Esophagus squamous epithelium (tissue), 5 donors: Measurements from ENCODE around the gene KLKB1. TPM values are rescaled to one million over a fixed set of nuclear protein-coding genes. Genes with fewer than 3 reads are reported as not detected.

ENCODE experiments used
- DNase-seq: peaks from one replicate; lab custom pipeline; 2025; lab: John Stamatoyannopoulos, UW
- H3K27ac ChIP-seq, 4 donors: fragments of 200-600 bp; sonication (generic); one replicate each; pipeline ENCODE4 v1.5.1; 2016 to 2019; ENCODE audit warnings: mild to moderate bottlenecking in 1 of 4
- H3K27me3 ChIP-seq, 4 donors: fragments of 200-600 bp; sonication (generic); 1 replicate in 3 of 4; 2 replicates in 1 of 4; pipeline versions ENCODE4 v1.5.1 to v1.6.0; 2017 to 2021; ENCODE audit warnings: antibody characterized with exemption in 1 of 4
- H3K36me3 ChIP-seq, 3 donors: fragments of 200-600 bp; sonication (generic); one replicate each; pipeline ENCODE4 v1.5.1; 2016 to 2019
- H3K4me1 ChIP-seq, 3 donors: fragments of 200-600 bp; sonication (generic); one replicate each; pipeline ENCODE4 v1.5.1; 2017 to 2019
- H3K4me3 ChIP-seq, 4 donors: fragments of 200-600 bp; sonication (generic); 1 replicate in 3 of 4; 2 replicates in 1 of 4; pipeline ENCODE4 v1.5.1; 2016 to 2019; ENCODE audit warnings: mild to moderate bottlenecking in 2 of 4, moderate library complexity in 1 of 4
- H3K9me3 ChIP-seq, 3 donors: fragments of 200-600 bp; sonication (generic); one replicate each; pipeline ENCODE4 v1.5.1; 2016 to 2019
- CTCF ChIP-seq, 6 experiments: fragments of 450-650 bp in 4 of 6; fragments of 200-600 bp in 2 of 6; sonication (generic) in 2 of 6; IDR thresholded peaks; one replicate each; pipeline ENCODE4 v1.5.1; 2016 to 2019; ENCODE audit warnings: antibody characterized with exemption in 6 of 6, mild to moderate bottlenecking in 4 of 6, moderate library complexity in 4 of 6
- POLR2A ChIP-seq, 4 donors: fragments of 450-650 bp; IDR thresholded peaks; one replicate each; pipeline ENCODE4 v1.6.1; 2017; ENCODE audit warnings: antibody characterized with exemption in 4 of 4, mild to moderate bottlenecking in 4 of 4, moderate library complexity in 3 of 4
- WGBS, 2 donors: methylation state at CpG; one replicate each; pipeline ENCODE4 v1.1.5; 2018; 5-methylcytosine and 5-hydroxymethylcytosine counted together
- intact Hi-C: fragments of 100-400 bp; cut with DNase I; formaldehyde crosslinking; loops from one replicate; pipeline ENCODE4 v1.15.0; 2022
- total RNA-seq, 4 donors: library from RNA; depleted of rRNA; stranded (reverse); fragments of >200 nt; gene quantifications; one replicate each; pipeline ENCODE4 v1.1.0, GENCODE V29; 2016
- donor health status: DM: yes; HTN: yes; CAD: no.

The KLKB1 gene
- total RNA-seq, 4 donors from 2014 or later = 0.57 to 2.0 TPM; not detected in 2

DNA sequence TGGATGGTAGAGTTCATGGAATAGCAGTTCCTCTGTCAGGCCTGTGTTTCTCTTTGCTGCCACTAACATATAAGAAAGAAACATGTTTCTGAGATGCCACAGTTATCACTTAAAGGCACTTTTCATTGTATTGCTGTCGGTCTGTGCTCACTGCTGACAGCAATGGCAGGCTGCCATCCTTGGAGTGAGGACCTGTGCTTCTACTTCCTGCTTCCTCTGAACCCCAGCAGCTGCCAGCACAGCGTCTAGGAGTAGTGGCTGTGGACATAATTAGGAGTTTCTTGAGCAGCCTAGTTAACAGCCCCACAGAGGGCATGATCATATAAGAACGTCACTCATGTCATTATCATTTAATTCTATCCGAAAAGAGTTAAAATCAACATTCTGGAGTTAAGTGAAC is 69.2 kb downstream of the KLKB1 start:
- intact Hi-C loops = loop anchor here (5.0 kb wide), 1 partner anchor 291 kb away; no protein-coding TSS in a partner anchor
- no peaks in the 10 kb centered on the region for H3K36me3 ChIP-seq
- no peaks in the 10 kb centered on the region for H3K4me1 ChIP-seq
- TF ChIP-seq POLR2A (IDR thresholded peaks at IDR 0.05) (no peak), CTCF (IDR thresholded peaks at IDR 0.05) (no peak)
- WGBS, 2 donors = 48 to 74% methylated on average over 3 to 4 of the region's 4 CpGs
- DNase-seq = no peak
- H3K27me3 ChIP-seq = peaks cover 0 to 25% (median 0%) of the 10 kb centered on the region in 4 donors
- no peak overlapping the region for H3K27ac ChIP-seq
- no peak overlapping the region for H3K4me3 ChIP-seq
- no peaks in the 10 kb centered on the region for H3K9me3 ChIP-seq

GRCh38 chr4:186297013-186297645 is 69.8 kb downstream of the KLKB1 start:
- H3K9me3 ChIP-seq = no peaks in the 10 kb centered on the region
- no peak for DNase-seq
- TF ChIP-seq POLR2A (IDR thresholded peaks at IDR 0.05) (no peak), CTCF (IDR thresholded peaks at IDR 0.05) (peak; percentile 22 to 69 (median 48))
- H3K36me3 ChIP-seq = no peaks in the 10 kb centered on the region
- no peak overlapping the region for H3K27ac ChIP-seq
- intact Hi-C loops = loop anchor here (5.0 kb wide), 1 partner anchor 290 kb away; no protein-coding TSS in a partner anchor
- 42 to 49% methylated on average over 20 to 21 of the region's 21 CpGs for WGBS, 2 donors
- peaks cover 0 to 25% (median 0%) of the 10 kb centered on the region in 4 donors for H3K27me3 ChIP-seq
- H3K4me3 ChIP-seq = no peak overlapping the region
- no peaks in the 10 kb centered on the region for H3K4me1 ChIP-seq

DNA sequence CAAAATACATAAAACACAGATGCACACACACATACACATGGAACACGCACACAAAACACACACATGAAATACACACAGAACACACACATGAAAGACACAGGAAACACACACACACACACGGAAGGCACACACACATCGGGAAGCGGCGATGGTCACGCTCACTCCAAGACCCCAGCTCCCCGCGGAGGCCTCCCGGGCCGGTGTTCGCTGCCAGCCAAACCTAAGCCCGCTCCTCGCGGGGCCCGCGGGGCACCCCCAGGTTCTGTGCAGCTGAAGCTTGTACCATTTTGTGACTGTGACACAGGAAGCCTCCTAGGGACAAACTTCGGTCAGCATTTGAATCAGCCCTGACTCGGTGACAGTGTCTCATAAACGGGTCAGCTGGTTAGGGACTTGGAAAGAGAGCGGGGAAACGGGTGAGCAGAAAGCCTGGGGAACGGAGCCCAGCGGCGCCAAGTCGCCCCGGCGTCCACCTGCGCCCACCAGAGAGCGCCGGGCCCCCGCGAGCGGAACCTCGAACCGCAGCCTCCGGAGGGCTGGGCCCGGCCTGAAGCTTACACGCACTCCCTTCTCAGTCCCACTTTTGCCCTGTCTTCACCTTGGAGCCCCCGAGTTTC is 70.8 kb downstream of the KLKB1 start:
- Histone ChIP-seq H3K27me3 (peaks cover 0 to 25% (median 0%) of the 10 kb centered on the region in 4 donors), H3K36me3 (no peaks in the 10 kb centered on the region), H3K4me3 (no peak overlapping the region), H3K4me1 (no peaks in the 10 kb centered on the region), H3K27ac (no peak overlapping the region), H3K9me3 (no peaks in the 10 kb centered on the region)
- DNase-seq = no peak
- intact Hi-C loops = loop anchor here (5.0 kb wide), 1 partner anchor 289 kb away; no protein-coding TSS in a partner anchor
- TF ChIP-seq POLR2A (IDR thresholded peaks at IDR 0.05) (no peak), CTCF (IDR thresholded peaks at IDR 0.05) (no peak)
- 31 to 50% methylated on average over 13 to 27 of the region's 39 CpGs for WGBS, 2 donors

GRCh38 chr4:186299291-186299690 is 72.0 kb downstream of the KLKB1 start:
- H3K27ac ChIP-seq = no peak overlapping the region
- intact Hi-C loops = loop anchor here (5.0 kb wide), 1 partner anchor 288 kb away; no protein-coding TSS in a partner anchor
- TF ChIP-seq POLR2A (IDR thresholded peaks at IDR 0.05) (no peak), CTCF (IDR thresholded peaks at IDR 0.05) (no peak)
- no peak overlapping the region for H3K4me3 ChIP-seq
- H3K36me3 ChIP-seq = no peaks in the 10 kb centered on the region
- 78 to 79% methylated on average over 5 of the region's 5 CpGs for WGBS, 2 donors
- no peaks in the 10 kb centered on the region for H3K9me3 ChIP-seq
- no peaks in the 10 kb centered on the region for H3K4me1 ChIP-seq
- DNase-seq = no peak
- H3K27me3 ChIP-seq = peaks cover 0 to 28% (median 1%) of the 10 kb centered on the region in 4 donors
